OCI-LY1 (cell line): Measurements from ENCODE around the gene ALDH3A1.

Source experiments
- CTCF ChIP-seq: fragments of 200-600 bp; sonication (generic), shearing (Covaris generic); IDR thresholded peaks from 2 replicates; pipeline ENCODE4 v1.5.1; 2017; ENCODE audit warnings: mild to moderate bottlenecking, antibody characterized with exemption, low read length, moderate library complexity, mixed read lengths
- EZH2 ChIP-seq: fragments of 200-600 bp; sonication (generic), shearing (Covaris generic); IDR thresholded peaks from 2 replicates; pipeline ENCODE4 v1.8.0; 2017; ENCODE audit warnings: borderline replicate concordance, mixed run types, mild to moderate bottlenecking, antibody characterized with exemption, low read length, moderate library complexity, mixed read lengths

- TF ChIP-seq CTCF (no peak), EZH2 (no peak)
These were observed 44.1 kb downstream of the ALDH3A1 start for GRCh38 chr17:19703828-19704613.
